Stimulated activated CD4-positive, alpha-beta T cell treated with anti-CD3 and anti-CD28 coated beads, Interleukin-4, amount 100 ng/mL, for 24 hours (primary cell): Measurements from ENCODE around the gene UXS1.

Experiments
- DNase-seq: peaks from one replicate; pipeline ENCODE4 v3.0.0-alpha.2; 2020

Gene UXS1

DNA sequence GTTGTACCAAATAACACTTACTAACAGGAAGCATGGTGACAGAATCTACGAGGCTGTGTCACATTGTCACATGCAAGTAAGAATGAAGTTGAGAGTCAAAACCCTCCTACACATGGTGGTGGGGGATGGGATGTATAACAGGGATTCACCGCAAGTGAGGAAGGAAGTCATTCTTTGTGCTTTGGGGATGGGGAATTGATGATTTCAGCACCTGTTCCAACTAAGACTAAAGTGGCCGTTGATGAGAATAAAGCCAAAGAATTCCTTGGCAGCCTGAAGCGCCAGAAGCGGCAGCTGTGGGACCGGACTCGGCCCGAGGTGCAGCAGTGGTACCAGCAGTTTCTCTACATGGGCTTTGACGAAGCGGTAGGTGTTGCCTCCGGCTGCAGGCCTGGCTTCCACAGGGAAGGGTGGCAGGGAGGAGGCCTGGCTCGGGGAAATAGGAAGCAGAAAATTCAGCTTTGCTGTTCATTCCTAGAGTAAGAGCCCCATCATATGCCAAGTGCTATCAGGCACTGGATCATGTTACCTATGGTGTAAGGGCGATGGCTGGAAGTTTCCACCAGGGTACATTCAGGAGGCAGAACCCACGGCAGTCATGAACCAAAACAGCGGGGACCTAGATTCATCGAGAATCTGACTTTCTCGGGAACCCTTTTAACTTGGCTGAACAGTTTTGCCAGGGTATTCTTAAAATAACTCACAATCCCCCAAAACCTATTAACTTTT, 120.3 kb downstream of the UXS1 start:
- no peak for DNase-seq

DNA sequence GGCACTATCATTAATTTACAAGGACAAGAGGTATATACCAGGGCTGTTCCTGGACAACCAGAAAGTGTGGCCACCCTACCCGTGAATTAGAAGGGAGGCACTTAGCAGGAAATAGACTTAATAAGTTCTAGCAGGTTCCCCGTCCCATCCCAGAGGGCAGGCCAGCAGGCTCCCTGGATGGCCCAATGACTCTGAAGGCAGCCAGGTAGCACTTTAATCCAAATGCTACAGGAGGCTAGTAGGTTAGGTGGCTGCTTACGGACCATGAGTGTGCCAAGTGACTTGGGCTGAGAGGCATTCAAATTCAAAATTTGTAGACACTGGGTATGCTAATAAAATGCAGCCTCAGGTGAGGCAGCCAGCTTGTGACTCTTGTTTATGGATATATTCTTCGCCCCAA, 123.9 kb downstream of the UXS1 start:
- no peak for DNase-seq

DNA sequence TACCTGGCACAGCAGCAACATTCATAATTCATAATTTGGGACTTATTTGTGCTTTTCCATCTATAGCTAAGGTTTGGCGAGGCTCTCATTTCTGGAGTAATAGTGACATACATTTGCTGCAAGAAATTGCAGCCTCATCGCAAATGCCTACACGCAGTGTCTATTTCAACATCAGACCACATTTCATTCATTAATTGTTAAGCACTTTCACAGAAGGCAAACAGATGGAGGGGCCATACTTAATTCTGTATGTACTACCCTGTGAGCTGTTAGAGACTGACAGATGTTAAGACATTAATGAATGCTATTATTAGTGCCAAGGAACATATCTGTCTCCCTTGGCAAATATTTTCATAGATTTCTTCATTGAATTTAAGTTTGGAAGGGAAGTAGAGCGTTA, 125.7 kb downstream of the UXS1 start:
- DNase-seq = no peak

DNA sequence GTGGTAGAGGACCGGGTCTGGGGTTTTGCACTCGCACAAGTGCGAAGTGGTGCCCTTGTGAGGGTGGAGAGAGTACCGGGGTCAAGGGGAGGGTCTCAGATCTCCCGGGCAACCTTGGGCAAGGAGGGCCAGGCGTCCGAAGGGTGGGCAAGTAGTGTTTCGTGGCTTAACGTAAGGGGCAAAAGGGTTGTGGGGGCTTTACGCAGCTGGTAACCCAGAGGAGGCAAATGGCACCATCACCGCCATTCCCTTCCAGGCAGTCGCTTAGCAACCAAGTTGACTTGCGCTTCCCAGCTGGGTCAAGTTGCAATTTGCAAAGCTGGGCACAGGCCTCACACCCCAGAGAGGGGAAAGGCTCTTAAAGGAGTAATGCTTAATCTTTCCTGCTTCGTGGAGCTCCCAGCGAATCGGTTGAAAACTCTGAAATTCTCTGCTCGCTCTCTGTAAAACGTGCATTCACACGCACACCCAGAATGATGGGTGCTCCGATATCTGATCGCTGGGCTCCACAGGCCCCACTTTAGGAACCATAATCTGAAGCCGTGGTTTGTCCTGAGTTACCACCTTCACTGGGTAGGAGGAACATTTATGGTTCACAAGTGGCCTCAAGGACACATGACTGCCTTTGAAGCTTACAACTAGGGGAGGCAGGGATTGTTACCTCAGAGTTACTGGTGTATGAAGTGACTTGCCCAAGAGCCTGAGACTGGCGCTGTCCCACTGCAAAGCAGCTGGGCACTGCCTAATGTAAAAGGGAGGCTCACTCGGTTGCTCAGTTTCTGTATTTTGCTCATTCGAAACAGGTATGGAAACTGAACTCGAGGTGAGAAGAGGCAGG, 127.9 kb downstream of the UXS1 start:
- DNase-seq = no peak

DNA sequence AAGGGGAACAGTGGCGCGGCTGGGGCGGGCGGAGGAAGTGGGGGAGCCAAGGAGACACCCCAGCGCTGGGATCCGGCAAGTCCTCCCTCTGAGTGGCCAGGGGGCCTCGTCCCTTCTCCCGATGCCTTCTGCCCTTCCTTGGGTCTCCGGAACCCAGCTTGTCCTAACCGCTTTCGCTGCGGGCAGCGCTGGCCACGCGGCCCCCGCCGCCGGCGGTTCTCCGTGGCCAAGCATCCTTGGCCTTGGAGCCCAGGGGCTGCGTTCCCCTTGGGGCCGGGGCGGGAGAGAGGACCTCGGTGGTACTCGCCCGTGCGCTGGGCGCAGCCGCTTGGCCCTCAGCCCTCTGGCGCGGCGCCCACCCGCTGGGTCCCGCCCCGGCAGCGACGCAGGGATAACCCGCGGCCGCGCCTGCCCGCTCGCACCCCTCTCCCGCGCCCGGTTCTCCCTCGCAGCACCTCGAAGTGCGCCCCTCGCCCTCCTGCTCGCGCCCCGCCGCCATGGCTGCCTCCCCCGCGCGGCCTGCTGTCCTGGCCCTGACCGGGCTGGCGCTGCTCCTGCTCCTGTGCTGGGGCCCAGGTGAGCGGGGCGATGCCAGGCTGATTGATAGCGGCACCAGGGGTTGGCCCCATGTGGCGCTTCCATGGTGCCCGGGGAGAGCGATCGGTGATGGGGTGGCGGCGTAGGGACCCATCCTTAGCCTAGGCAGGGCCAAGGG, 128.7 kb downstream of the UXS1 start:
- DNase-seq = no peak

DNA sequence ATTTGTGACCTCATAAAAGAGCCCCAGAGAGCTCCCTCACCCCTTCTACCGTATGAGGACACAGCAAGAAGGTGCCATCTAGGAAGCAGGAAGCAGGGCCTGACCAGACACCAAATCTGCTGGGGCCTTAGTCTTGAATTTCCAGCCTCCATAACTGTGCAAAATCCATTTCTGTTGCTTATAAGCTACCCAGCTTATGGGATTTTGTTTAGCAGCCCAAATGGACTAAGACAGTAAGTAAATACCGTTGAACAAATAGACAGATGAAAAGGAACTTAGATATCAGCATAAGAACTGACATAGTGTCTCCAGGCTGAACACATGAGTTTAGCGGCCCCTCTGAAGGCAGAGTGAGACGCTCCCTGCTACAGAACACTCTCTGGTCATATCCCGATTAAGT, 130.9 kb downstream of the UXS1 start:
- no peak for DNase-seq

DNA sequence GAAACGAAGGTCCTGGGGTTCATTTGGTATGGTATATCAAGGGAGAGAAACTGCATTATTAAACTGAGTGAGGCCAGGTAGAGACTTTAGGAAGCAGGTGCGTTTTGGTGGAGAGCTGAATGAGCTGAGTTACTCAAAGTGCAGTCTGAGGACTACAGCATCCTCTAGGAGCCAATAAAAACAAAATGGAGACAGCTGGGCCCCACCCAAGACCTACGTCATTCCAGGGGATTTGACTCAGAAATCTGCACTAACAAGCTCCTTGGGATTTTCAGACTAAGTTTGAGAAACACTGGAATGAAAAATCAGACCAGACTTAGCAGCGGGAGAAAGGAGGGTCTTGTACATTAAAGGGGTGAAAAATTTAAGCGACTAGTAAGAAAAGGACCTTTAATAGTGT, 131.5 kb downstream of the UXS1 start:
- no peak for DNase-seq

DNA sequence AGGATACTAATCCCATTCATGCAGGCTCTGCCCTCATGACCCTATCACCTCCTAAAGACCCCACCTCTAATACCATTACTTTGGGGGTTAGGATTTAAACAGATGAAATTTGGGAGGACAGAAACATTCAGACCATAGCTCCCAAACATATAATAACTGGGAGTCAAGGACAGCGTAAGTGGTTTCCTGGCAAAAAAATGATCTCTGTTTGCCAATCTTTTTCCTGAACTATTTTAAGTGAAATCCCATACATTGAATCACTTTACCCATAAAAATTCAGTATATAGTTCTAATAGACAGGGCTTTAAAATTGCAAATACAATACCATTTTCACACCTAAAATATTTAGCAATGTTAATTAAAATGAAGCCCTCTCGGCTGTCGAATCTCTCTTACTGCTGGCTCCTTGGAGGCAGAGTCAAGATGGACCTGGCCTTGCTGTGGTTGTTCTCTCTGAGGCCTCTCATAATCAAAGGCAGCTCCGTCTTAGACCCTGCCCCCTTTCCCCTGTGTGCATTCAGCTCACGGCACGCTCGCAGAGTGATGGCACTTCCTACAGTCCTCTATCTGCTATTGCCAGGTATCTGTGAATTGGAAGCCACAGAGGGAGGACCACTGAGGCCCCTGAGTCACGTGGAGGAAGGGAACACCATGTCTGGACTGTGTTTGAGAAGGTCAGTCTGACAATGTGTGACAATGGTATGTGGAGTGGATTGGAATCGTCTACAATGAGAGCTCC, 132.3 kb downstream of the UXS1 start:
- DNase-seq = no peak

DNA sequence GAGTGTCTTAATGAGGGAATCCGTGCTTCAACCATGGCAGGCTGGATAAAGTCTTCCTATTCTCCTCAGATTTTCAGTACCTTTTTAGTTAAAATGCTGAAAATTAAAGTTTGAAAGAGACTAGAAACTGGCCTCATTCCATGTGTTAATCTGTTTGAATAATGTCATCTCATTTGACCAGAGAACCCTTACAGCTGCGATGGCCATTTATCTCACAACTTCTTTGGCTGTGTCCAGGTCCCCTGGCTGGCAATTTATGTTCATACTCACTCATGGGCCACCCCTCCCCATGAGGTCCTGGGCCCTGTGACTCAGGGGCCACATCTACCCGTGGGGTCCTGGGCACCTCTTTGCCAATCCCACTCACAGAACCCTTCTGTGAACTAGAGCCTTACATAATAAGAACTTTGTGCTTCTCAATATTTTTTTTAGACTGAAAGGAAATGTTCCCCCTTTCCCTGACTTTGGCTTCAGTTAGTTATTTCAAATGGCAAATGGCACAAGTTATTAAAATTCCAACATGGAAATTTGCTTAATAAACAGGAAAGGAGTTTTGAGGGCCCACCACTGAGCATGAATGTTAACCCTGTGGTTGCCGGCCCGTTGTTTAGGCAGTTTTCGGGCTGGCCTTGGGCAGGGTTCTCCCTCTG, 134.6 kb downstream of the UXS1 start:
- no peak for DNase-seq

DNA sequence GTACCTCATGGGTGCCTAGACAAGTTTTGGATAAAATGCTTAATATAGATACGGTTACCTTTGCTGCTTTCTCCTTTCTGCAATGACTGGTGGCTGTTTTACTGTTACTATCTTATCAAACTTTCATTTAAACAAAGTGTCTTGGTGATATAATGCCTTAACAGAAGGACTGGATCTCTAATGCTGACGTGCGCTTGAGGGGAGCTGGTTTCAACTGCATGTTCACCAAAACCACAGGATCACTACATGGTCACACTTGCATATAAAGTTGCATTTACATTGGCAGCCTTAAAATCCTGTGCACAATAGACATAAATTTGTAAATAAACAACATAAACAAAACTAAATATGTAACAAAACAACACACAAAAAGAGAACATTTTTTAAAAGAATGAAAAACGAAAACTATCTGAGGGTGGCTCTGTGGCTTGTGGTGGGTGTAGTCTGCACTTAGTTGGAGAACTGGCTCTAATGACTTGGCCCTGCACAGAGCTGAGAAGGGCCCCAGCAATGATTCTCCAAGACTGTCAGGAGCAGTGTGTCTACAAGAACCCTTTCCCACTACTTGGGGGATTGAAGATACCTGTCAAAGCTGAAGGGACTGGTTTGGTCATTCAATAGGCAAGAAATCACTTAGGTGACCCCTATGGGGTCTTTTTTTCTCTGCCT, 135.5 kb downstream of the UXS1 start:
- DNase-seq = no peak

DNA sequence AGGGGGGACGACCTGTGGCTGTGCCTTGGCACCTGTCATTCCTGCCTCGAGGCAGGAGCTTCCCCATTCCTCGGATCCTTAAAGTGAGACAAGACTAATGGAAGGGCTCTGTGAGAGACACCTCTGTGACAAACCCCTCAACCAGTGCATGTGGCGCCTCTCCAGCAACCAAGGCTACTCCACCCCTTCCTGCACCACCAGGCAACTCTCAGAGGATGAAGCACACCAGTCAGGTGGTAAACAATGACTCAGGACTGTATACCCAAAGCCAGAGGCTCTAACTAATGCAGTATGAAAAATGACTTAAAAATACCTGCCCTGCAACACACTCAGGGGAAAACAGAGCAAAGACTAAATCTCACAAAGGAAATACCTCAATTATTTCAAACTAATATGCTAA, 136.9 kb downstream of the UXS1 start:
- DNase-seq = peak; percentile 43

DNA sequence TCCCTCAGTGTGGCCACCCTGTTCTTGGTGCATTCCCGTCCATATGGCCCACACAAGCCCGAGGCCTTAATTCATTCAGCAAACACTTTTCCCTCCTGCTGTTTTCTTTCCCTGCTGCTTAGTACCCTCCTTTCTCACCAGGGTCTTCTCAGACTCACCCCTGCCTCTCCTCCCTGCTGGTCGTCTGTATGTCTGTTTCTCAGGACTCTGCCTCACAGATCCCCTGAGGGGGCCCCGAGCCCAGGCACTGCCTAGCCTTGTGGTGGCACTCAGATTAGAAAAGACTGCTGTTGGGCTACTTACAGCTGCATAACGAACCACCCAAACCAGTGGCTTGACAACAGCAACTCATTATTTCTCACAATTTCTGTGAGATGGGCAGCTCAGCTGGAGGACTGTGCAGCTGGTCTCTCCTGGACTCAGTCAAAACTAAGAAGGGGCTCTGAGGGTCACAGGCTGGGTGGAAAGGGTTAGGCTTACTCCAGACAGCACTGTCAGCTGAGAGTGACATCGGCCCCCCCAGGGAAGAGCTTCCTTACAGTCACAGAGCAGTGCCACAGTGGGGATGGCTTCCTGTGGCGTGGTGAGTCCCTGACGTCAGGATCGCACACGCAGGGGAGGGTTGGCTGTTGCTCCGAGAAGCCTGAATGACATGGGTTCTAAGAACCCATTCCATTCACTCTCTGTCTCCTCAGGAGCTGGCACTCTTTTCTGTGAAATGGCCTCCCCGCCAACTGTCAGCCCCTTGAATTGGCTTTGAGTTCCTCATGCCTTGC, 139.0 kb downstream of the UXS1 start:
- no peak for DNase-seq

DNA sequence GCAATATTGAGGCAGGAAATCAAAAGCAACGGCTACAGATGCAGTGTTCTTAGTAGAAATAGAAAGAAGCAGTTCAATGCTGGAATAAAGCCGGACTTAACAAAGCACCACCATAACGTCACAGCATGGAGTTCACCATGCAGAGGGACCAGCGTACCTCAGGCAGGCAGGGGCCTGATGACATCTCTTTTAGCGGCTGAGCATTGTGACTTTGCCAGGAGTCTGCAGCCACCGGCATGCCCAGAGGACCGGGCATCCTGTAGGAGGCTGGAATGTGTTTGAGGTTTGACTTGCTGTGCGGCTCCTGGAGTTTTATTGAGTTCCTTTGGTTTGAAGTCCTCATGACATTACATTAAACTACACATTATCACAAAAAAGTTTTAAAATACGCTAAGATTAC, 139.8 kb downstream of the UXS1 start:
- no peak for DNase-seq

DNA sequence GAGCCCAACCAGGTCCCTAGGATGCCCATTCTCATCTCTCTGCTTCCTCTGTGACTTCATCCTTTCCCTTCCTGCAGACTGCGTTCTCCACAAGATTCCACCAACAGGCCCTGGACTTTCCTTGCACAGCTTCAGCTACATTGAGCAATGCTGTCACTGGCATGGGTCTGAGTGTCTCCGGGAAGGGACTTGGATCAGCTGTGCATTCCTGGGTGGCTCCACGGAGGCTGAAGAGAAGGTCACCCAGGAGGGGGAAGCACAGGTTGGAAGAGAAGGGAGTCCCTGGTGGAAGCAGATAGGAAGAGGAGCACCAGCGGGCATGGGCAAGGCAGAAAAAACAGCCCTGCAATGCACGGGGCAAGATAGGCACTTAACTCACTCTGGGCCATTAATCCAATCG, 140.5 kb downstream of the UXS1 start:
- DNase-seq = no peak

DNA sequence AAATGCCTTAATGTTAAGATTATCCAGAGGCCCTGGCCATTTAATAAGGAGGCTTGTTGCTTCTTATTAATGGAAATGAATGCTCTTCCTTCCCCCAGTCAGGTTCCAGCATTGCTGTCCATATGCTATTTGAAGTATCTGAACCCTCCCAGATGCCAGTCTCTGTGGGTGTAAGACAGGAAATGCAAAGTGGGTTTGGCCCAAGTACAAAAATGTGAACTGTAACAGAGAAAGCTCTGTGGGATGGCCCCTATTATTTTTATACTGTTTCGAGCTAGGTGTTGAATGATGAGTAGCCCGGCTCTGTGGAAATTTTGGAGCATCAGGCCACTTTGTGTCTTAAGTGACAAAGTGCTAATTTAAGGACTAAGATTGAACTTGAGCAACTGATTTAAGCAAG, 141.0 kb downstream of the UXS1 start:
- peak; percentile 22 for DNase-seq

DNA sequence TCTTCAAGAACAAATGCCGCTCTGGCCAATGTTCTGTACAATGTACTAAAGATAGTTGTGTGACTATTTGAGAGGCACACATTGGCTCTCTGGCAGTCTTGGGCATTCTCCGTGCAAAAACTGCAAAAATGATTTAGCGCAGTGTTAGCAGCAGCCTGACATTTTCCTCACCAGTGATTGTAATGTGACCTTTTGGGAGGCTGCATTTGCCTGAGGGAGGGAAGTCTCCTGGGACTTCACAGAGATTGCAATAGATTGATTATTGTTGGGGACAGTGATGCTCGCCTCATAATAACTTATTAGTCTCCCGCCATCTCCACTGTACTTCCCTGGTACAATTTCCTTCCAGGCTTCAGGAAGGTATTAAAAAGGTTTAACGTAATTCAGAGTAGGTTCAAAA, 149.2 kb downstream of the UXS1 start:
- DNase-seq = no peak

DNA sequence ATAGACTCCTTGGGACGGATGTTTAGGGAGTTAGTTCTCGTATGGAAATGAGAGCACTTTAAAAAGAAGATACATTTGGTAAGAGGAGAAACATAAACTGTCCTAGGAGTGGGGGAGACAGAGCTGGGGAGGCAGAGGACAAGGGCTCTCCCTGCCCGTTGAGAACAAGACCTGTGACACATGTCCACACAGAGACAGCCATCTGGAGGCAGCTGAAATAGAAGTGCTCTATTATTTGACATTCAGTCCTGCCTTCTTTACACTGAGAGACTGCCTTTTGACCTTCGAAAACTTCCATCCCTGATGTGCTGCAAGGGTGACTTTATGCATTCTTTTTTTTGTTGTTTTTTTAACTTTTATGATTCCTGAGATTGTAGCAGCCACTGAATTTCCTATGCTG, 150.1 kb downstream of the UXS1 start:
- DNase-seq = no peak
